ENCODE results near the gene IFNA4. TPM values are rescaled to one million over a fixed set of nuclear protein-coding genes. Genes with fewer than 3 reads are reported as not detected.

Gene IFNA4
- total RNA-seq, 2 experiments from 2014 or later = not detected

DNA sequence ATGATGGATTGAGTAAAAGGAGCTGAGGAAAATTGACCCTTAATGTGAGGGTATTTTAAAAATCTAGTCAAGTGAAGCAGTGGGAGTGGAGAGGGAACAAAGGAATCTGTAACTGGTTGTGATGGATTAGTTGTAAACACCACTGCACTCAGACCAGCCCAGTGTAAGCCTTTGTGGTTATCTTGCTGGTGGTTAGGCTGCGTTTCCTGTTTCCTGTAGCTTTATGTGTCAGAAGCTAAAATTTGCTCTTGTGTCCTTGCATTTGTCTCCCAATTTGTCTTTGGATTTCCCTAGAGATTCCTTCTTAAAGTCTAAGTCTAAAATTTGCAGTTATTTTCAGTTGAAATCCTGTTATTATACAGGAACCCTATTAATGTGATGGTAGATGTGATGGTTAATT lies 27.2 kb downstream of the IFNA4 start:
- no TSS peak for BruUV-seq (replicated peaks)
- intact Hi-C loops (cut with micrococcal nuclease; ENCODE audit: unreplicated experiment) = no loop called here
- CTCF ChIA-PET (ENCODE audit: unreplicated experiment) = no interaction called here
- Histone ChIP-seq H3K27ac (ENCODE audit: low read depth, low read length, poor library complexity, severe bottlenecking) (no peak overlapping the region), H3K4me2 (ENCODE audit: low read length) (no peak overlapping the region), H4K20me1 (ENCODE audit: insufficient read depth, low read length) (no peaks in the 10 kb centered on the region), H3K9me2 (ENCODE audit: insufficient read depth, low read length) (no peaks in the 10 kb centered on the region), H2AFZ (ENCODE audit: low read length) (no peak overlapping the region), H3K4me3 (ENCODE audit: low read depth, low read length, poor library complexity, severe bottlenecking) (no peak overlapping the region), H3K4me1 (ENCODE audit: insufficient read depth, low read length, poor library complexity, severe bottlenecking) (no peaks in the 10 kb centered on the region), H3K79me2 (ENCODE audit: insufficient read depth, low read depth, low read length) (no peaks in the 10 kb centered on the region), H3K9me3 (ENCODE audit: low read length) (no peaks in the 10 kb centered on the region), H3K36me3 (ENCODE audit: insufficient read depth, low read length) (no peaks in the 10 kb centered on the region)
- no peak for DNase-seq (ENCODE audit: low spot score)
- POLR2A ChIA-PET = interaction anchor here (1.6 kb wide), 1 partner anchor 9 kb away, joined by 4 read pairs; no protein-coding TSS in a partner anchor
- TF ChIP-seq, protein P1, sequence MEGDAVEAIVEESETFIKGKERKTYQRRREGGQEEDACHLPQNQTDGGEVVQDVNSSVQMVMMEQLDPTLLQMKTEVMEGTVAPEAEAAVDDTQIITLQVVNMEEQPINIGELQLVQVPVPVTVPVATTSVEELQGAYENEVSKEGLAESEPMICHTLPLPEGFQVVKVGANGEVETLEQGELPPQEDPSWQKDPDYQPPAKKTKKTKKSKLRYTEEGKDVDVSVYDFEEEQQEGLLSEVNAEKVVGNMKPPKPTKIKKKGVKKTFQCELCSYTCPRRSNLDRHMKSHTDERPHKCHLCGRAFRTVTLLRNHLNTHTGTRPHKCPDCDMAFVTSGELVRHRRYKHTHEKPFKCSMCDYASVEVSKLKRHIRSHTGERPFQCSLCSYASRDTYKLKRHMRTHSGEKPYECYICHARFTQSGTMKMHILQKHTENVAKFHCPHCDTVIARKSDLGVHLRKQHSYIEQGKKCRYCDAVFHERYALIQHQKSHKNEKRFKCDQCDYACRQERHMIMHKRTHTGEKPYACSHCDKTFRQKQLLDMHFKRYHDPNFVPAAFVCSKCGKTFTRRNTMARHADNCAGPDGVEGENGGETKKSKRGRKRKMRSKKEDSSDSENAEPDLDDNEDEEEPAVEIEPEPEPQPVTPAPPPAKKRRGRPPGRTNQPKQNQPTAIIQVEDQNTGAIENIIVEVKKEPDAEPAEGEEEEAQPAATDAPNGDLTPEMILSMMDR (conservative IDR thresholded peaks at IDR 0.05; ENCODE audit: low read length) = no peak
- no peak for TF ChIP-seq EZH2phosphoT487 (IDR thresholded peaks at IDR 0.05; ENCODE audit: borderline replicate concordance, low read depth, low read length)

DNA sequence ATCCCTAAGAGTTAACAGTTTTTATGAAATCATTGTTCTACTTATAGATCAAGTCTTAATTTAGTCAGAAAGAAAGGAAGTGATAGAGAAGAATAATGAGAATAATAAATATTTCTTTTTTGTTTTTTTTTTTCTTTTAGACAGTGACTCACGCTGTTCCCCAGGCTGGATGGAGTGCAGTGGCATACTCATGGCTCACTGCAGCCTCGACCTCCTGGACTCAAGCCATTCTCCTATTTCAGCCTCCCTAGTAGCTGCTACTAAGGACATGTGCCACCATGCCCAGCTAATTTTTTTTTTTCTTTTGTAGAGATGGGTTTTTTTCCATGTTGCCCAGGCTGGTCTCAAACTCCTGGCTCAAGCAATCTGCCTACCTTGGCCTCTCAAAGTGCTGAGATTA lies 31.9 kb downstream of the IFNA4 start:
- H3K9me3 ChIP-seq (ENCODE audit: low read length) = no peaks in the 10 kb centered on the region
- H3K4me1 ChIP-seq (ENCODE audit: insufficient read depth, low read length, poor library complexity, severe bottlenecking) = no peaks in the 10 kb centered on the region
- intact Hi-C loops (cut with micrococcal nuclease; ENCODE audit: unreplicated experiment) = no loop called here
- H3K4me2 ChIP-seq (ENCODE audit: low read length) = no peak overlapping the region
- H2AFZ ChIP-seq (ENCODE audit: low read length) = no peak overlapping the region
- H3K36me3 ChIP-seq (ENCODE audit: insufficient read depth, low read length) = no peaks in the 10 kb centered on the region
- H3K79me2 ChIP-seq (ENCODE audit: insufficient read depth, low read depth, low read length) = no peaks in the 10 kb centered on the region
- no TSS peak for BruUV-seq (replicated peaks)
- no peak overlapping the region for H3K4me3 ChIP-seq (ENCODE audit: low read depth, low read length, poor library complexity, severe bottlenecking)
- POLR2A ChIA-PET = interaction anchor here (1.2 kb wide), 1 partner anchor 8 kb away, joined by 3 read pairs; no protein-coding TSS in a partner anchor
- TF ChIP-seq EZH2phosphoT487 (IDR thresholded peaks at IDR 0.05; ENCODE audit: borderline replicate concordance, low read depth, low read length) = no peak
- DNase-seq (ENCODE audit: low spot score) = no peak
- no peak overlapping the region for H3K27ac ChIP-seq (ENCODE audit: low read depth, low read length, poor library complexity, severe bottlenecking)
- CTCF ChIA-PET (ENCODE audit: unreplicated experiment) = no interaction called here
- no peaks in the 10 kb centered on the region for H4K20me1 ChIP-seq (ENCODE audit: insufficient read depth, low read length)
- H3K9me2 ChIP-seq (ENCODE audit: insufficient read depth, low read length) = no peaks in the 10 kb centered on the region

DNA sequence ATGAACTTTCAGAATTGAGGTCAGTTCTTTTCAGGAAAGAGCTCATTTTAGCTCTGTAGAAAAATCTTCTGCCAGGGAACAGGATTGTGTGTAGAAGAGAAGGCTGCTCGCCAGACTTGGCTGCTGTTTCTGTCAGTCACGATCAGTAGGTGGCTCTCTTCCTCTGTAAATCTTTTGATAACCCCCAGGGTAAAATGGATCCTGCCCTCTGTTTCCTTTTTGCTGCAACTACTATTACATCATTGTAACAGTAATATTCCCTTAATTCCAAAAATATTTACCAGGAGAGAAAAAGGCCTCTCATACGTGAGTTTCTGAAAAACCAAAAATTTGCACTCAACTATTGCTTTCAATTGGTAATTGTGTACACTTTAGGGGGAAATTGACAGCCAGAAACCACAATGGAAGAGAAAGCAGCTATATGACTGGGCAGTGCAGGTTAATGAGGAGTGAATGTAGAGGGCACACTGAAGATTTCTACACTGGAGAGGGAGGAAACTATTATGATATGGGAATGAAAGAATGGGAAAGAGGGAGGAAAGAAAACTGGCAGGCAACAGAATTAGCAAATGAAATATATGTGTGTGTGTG lies 33.3 kb downstream of the IFNA4 start:
- no TSS peak for BruUV-seq (replicated peaks)
- Histone ChIP-seq H2AFZ (ENCODE audit: low read length) (no peak overlapping the region), H4K20me1 (ENCODE audit: insufficient read depth, low read length) (no peaks in the 10 kb centered on the region), H3K4me1 (ENCODE audit: insufficient read depth, low read length, poor library complexity, severe bottlenecking) (no peaks in the 10 kb centered on the region), H3K79me2 (ENCODE audit: insufficient read depth, low read depth, low read length) (no peaks in the 10 kb centered on the region), H3K4me2 (ENCODE audit: low read length) (no peak overlapping the region), H3K9me3 (ENCODE audit: low read length) (no peaks in the 10 kb centered on the region), H3K27ac (ENCODE audit: low read depth, low read length, poor library complexity, severe bottlenecking) (no peak overlapping the region), H3K36me3 (ENCODE audit: insufficient read depth, low read length) (no peaks in the 10 kb centered on the region), H3K4me3 (ENCODE audit: low read depth, low read length, poor library complexity, severe bottlenecking) (no peak overlapping the region), H3K9me2 (ENCODE audit: insufficient read depth, low read length) (no peaks in the 10 kb centered on the region)
- DNase-seq (ENCODE audit: low spot score) = peak; percentile 4
- TF ChIP-seq, protein P1 (conservative IDR thresholded peaks at IDR 0.05; ENCODE audit: low read length) = peak; percentile 55
- no peak for TF ChIP-seq EZH2phosphoT487 (IDR thresholded peaks at IDR 0.05; ENCODE audit: borderline replicate concordance, low read depth, low read length)
- CTCF ChIA-PET (ENCODE audit: unreplicated experiment) = no interaction called here
- intact Hi-C loops (cut with micrococcal nuclease; ENCODE audit: unreplicated experiment) = no loop called here
- POLR2A ChIA-PET = interaction anchor here (0.5 kb wide), 1 partner anchor 58 kb away, joined by 3 read pairs; no protein-coding TSS in a partner anchor

All from OCI-LY7 (cell line).